Measurements from ENCODE around the gene PALM. TPM values are rescaled to one million over a fixed set of nuclear protein-coding genes. Genes with fewer than 3 reads are reported as not detected.
A peak's percentile ranks its signal among the peaks of the same experiment; 100 is the strongest.
"Not testable (repeated sequence)": the region's sequence is repeated elsewhere in the genome, so short reads cannot be mapped to it uniquely, and the experiment has no call there.

PALM gene
- total RNA-seq, 3 donors from 2014 or later = 16.1 to 61.0 (median 35.1) TPM

DNA sequence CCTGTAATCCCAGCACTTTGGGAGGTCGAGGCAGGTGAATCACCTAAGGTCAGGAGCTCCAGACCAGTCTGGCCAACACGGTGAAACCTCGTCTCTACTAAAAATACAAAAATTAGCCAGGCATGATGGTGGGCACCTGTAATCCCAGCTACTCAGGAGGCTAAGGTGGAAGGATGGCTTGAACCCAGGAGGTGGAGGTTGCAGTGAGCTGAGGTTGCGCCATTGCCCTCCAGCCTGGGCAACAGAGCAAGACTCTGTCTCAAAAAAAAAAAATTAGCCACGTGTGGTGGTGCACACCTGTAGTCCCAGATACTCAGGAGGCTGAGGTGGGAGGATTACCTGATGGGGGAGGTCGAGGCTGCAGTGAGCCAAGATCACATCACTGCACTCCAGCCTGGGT is 5.9 kb upstream of the PALM start:
- H3K4me1 ChIP-seq; H3K9me3 ChIP-seq; H3K36me3 ChIP-seq; H3K27me3 ChIP-seq; H3K4me3 ChIP-seq; H3K27ac ChIP-seq; intact Hi-C loops (cut with DNase I; ENCODE audit: low total_unique reads); DNase-seq (ENCODE audit: low spot score in 2 of 2): not testable (repeated sequence)

DNA sequence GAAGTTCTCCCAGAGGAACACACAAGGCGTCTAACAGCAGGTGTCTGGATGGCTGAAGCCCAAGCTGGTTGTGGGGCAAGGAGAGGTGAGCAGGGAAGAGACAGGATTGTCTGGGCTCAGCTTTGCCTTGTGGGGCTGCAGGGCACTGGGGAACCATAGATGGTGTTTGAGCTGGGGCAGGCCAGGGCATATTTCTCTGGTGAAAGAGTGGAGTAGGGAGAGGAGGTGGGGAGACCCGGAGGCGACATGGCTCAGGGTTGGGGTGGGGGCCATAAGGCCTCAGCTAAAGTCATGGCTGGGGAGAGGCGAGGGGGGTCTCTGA is 5.4 kb upstream of the PALM start:
- Histone ChIP-seq H3K27me3 (no peaks in the 10 kb centered on the region), H3K36me3 (no peaks in the 10 kb centered on the region), H3K9me3 (no peaks in the 10 kb centered on the region), H3K4me1 (no peaks in the 10 kb centered on the region), H3K4me3 (peak overlapping the region; percentile 18 to 46 (median 25)), H3K27ac (no peak overlapping the region)
- TF ChIP-seq POLR2A (IDR thresholded peaks at IDR 0.05) = no peak
- DNase-seq (ENCODE audit: low spot score in 2 of 2) = no peak
- intact Hi-C loops (cut with DNase I; ENCODE audit: low total_unique reads) = no loop called here

DNA sequence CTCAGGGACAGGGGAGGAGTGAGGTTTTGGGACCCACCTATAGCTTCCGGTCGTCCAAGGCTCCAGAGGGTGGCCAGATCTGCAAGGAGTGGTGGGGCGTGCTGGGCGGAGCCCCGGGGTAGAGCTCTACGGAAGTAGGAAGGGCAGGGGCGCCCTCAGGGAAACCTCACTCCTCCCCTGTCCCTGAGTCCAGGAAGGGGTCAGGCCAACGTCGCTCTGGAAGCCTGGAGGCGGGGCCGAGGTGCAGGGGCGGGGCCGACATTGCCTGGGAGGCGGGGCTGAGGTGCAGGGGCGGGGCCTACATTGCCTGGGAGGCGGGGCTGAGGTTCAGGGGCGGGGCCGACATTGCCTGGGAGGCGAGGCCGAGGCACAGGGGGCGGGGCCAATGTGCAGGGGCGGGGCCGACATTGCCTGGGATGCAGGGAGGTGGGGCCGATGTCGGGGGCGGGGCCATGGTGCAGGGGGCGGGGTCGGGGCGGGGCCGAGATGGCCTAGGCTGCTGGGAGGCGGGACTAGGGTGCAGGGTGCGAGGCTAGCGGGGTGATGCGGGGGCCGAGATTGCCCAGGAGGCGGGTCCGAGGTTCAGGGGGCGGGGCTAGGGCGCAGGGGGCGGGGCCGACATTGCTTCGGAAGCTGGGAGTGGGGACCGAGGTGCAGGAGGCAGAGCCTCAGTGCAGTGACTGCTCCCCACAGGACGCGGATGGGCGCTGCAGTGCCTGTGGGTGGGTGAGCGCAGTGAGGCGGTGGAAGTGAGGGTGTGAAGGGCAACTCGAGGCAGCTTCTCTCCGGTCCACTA is 4.9 kb upstream of the PALM start:
- TF ChIP-seq, protein P1, sequence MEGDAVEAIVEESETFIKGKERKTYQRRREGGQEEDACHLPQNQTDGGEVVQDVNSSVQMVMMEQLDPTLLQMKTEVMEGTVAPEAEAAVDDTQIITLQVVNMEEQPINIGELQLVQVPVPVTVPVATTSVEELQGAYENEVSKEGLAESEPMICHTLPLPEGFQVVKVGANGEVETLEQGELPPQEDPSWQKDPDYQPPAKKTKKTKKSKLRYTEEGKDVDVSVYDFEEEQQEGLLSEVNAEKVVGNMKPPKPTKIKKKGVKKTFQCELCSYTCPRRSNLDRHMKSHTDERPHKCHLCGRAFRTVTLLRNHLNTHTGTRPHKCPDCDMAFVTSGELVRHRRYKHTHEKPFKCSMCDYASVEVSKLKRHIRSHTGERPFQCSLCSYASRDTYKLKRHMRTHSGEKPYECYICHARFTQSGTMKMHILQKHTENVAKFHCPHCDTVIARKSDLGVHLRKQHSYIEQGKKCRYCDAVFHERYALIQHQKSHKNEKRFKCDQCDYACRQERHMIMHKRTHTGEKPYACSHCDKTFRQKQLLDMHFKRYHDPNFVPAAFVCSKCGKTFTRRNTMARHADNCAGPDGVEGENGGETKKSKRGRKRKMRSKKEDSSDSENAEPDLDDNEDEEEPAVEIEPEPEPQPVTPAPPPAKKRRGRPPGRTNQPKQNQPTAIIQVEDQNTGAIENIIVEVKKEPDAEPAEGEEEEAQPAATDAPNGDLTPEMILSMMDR (IDR thresholded peaks at IDR 0.05) = no peak
- no peak for TF ChIP-seq POLR2AphosphoS5 (IDR thresholded peaks at IDR 0.05)
- TF ChIP-seq POLR2A (IDR thresholded peaks at IDR 0.05) = no peak
- peak in 1 of 2 donors; percentile 72 for DNase-seq (ENCODE audit: low spot score in 2 of 2)
- H3K9me3 ChIP-seq = no peaks in the 10 kb centered on the region
- H3K27me3 ChIP-seq = no peaks in the 10 kb centered on the region
- no peaks in the 10 kb centered on the region for H3K36me3 ChIP-seq
- intact Hi-C loops (cut with DNase I; ENCODE audit: low total_unique reads) = no loop called here
- H3K4me3 ChIP-seq = peak overlapping the region; percentile 18 to 46 (median 25)
- H3K27ac ChIP-seq = no peak overlapping the region
- no peaks in the 10 kb centered on the region for H3K4me1 ChIP-seq

DNA sequence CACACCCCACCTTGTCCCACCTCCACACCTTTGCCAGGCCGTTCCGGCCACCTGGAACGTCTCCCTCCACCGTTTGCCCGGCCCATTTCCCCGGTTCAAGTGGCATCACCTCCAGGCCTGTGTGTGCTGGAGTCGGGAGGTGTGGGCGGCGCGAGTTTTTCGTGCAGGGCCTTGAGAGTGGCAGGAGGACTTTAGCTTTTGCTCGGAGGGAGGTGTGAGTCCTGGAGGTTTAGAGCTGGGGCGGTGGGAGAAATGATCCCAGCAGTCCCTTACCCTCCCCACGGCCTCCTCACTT is 4.3 kb upstream of the PALM start:
- peak overlapping the region in 1 of 3 donors; percentile 46 for H3K4me3 ChIP-seq
- no peak for DNase-seq (ENCODE audit: low spot score in 2 of 2)
- H3K4me1 ChIP-seq = no peaks in the 10 kb centered on the region
- H3K27me3 ChIP-seq = no peaks in the 10 kb centered on the region
- no peaks in the 10 kb centered on the region for H3K36me3 ChIP-seq
- no peak overlapping the region for H3K27ac ChIP-seq
- TF ChIP-seq, protein P1 (IDR thresholded peaks at IDR 0.05) = no peak
- TF ChIP-seq POLR2A (IDR thresholded peaks at IDR 0.05) = no peak
- no peak for TF ChIP-seq POLR2AphosphoS5 (IDR thresholded peaks at IDR 0.05)
- H3K9me3 ChIP-seq = no peaks in the 10 kb centered on the region
- intact Hi-C loops (cut with DNase I; ENCODE audit: low total_unique reads) = no loop called here

DNA sequence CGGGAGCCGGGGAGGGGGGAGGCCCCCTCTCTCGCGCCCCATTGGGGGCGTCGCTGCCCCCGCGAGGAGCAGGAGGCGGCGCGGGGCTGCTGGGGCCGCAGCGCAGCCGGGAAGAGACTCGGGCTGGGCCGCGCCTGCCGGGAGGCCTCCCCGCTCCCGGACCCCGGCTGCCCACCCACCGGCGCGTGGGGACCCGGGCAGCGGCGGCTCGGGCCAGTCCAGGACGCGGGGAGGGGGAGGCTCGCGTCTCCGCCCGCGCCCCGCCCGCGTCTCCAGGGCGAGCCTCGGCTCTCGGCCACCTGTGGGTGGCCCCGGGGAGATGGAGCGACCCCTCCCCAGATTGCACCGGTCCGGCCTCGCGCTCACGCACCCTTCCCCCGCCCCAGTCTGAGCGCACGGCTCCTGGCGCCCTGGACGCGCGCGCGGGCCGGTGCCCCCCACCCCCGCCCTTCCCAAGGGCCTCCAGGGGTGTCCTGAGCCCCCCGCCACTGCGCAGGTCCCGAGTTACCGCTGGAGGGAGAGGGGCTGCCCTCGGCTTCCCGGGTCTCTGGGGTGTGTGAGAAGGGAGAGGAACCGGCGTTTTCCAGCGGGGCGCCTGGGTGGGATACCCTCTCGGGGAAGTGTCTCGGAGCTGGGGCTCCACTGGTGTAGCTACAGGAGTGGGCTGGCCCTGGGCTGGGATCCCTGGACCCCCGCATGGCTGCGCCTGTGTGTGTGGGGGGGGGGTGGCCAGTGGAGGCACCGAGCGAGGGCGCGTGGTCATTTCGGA is 645 bp downstream of the PALM start:
- no peak for DNase-seq (ENCODE audit: low spot score in 2 of 2)
- TF ChIP-seq, protein P1 (IDR thresholded peaks at IDR 0.05) = no peak
- no peak for TF ChIP-seq POLR2A (IDR thresholded peaks at IDR 0.05)
- no peak for TF ChIP-seq POLR2AphosphoS5 (IDR thresholded peaks at IDR 0.05)
- intact Hi-C loops (cut with DNase I; ENCODE audit: low total_unique reads) = no loop called here

DNA sequence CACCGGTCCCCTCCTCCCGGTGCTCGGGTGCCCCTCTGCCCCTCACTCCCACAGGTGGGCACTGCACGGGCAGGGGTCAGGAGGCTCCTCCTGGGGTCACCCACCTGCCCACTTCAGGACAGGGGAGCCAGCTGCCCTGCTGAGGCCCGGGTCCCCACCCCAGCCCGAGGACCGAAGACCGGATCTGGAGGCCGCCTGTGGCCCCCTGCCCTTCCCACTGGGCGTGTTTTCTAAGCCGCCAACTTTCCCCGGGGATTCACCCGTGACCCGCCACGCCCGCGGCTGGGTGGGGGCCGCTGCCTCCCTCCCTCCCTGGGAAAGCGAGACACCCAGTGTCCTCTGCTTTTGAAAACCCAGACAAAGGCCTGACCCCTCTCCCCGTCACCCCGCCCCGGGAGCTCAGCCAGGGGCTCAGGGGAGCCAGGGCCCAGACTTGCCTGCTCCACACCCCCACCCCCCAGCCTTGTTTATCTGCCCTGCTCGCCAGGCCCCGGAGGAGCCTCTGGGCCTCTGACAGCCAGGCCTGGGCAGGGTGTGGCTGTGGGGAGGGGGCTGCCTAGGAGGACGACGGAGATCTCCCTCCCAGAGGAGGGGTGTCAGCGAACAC is 1.3 kb downstream of the PALM start:
- TF ChIP-seq POLR2A (IDR thresholded peaks at IDR 0.05) (no peak), POLR2AphosphoS5 (IDR thresholded peaks at IDR 0.05) (no peak)
- TF ChIP-seq, protein P1 (IDR thresholded peaks at IDR 0.05) = no peak
- Histone ChIP-seq H3K27me3 (no peaks in the 10 kb centered on the region), H3K9me3 (no peaks in the 10 kb centered on the region), H3K4me3 (peak overlapping the region; percentile 82 to 98 (median 84)), H3K4me1 (peaks cover 0 to 5% of the 10 kb centered on the region in 2 donors), H3K27ac (peak overlapping the region; percentile 73 to 94), H3K36me3 (no peaks in the 10 kb centered on the region)
- intact Hi-C loops (cut with DNase I; ENCODE audit: low total_unique reads) = no loop called here
- no peak for DNase-seq (ENCODE audit: low spot score in 2 of 2)

More for the DNA sequence above, 645 bp downstream of the PALM start:
- H3K27ac ChIP-seq = peak overlapping the region; percentile 73 to 94
- H3K27me3 ChIP-seq = no peaks in the 10 kb centered on the region
- H3K4me3 ChIP-seq = peak overlapping the region; percentile 82 to 98 (median 84)
- no peaks in the 10 kb centered on the region for H3K9me3 ChIP-seq
- H3K36me3 ChIP-seq = no peaks in the 10 kb centered on the region
- peaks cover 0 to 5% of the 10 kb centered on the region in 2 donors for H3K4me1 ChIP-seq
